ENCODE measurements around the gene CACNG4. TPM values are rescaled to one million over a fixed set of nuclear protein-coding genes. Genes with fewer than 3 reads are reported as not detected.

The CACNG4 gene
- total RNA-seq, 4 donors from 2014 or later: 0.21 to 3.9 (median 0.26) TPM; not detected in 1

DNA sequence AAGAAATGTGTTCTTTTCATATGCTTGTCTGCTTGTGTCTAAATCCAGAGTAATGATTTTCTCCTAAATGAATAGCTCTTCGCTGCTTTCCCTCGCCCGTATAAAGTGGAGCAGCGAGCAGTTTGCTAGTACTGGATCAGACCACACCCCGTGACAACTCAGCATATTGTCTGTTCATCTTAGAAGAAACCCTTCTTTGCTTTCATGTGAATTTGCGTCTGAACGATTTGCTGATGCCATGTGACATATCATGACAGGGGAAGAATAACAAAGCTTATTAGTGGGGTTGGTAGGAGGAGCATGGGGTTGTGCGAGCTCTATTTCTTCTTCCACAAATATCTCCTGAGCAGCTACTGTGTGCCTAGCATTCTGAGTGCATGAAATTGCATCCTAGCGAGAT is 44.1 kb upstream of the CACNG4 start:
- no peaks in the 10 kb centered on the region for H3K27me3 ChIP-seq
- H3K36me3 ChIP-seq: no peaks in the 10 kb centered on the region
- H3K4me1 ChIP-seq: no peaks in the 10 kb centered on the region
- DNase-seq: no peak
- no peak overlapping the region for H3K4me3 ChIP-seq
- TF ChIP-seq POLR2A (IDR thresholded peaks at IDR 0.05): no peak
- TF ChIP-seq, protein P1, sequence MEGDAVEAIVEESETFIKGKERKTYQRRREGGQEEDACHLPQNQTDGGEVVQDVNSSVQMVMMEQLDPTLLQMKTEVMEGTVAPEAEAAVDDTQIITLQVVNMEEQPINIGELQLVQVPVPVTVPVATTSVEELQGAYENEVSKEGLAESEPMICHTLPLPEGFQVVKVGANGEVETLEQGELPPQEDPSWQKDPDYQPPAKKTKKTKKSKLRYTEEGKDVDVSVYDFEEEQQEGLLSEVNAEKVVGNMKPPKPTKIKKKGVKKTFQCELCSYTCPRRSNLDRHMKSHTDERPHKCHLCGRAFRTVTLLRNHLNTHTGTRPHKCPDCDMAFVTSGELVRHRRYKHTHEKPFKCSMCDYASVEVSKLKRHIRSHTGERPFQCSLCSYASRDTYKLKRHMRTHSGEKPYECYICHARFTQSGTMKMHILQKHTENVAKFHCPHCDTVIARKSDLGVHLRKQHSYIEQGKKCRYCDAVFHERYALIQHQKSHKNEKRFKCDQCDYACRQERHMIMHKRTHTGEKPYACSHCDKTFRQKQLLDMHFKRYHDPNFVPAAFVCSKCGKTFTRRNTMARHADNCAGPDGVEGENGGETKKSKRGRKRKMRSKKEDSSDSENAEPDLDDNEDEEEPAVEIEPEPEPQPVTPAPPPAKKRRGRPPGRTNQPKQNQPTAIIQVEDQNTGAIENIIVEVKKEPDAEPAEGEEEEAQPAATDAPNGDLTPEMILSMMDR (IDR thresholded peaks at IDR 0.05): no peak
- H3K9me3 ChIP-seq: no peaks in the 10 kb centered on the region
- H3K27ac ChIP-seq: no peak overlapping the region
- intact Hi-C loops (cut with DNase I; ENCODE audit: low total_unique reads): no loop called here

GRCh38 chr17:66920950-66921349 is 43.6 kb upstream of the CACNG4 start:
- intact Hi-C loops (cut with DNase I; ENCODE audit: low total_unique reads): no loop called here

DNA sequence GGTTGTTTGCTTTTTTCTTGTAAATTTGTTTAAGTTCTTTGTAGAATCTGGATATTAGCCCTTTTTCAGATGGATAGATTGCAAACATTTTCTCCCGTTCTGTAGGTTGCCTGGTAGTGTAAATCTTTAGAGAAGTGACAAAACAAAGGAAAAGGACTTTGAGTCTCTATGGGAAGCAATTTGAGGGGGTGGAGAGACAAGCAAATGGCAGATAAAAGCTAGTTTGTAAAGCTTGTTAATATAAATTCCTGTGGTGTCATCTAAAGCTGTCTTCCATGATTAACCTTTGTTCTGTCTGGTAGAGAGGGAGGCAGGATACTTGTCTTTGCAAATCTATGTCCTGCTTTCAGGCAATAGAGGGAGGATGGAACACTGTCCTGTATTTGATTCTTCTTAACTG is 40.6 kb upstream of the CACNG4 start:
- H3K36me3 ChIP-seq: no peaks in the 10 kb centered on the region
- no peak for DNase-seq
- H3K9me3 ChIP-seq: no peaks in the 10 kb centered on the region
- H3K4me3 ChIP-seq: no peak overlapping the region
- TF ChIP-seq POLR2A (IDR thresholded peaks at IDR 0.05): no peak
- TF ChIP-seq, protein P1 (IDR thresholded peaks at IDR 0.05): no peak
- no peaks in the 10 kb centered on the region for H3K27me3 ChIP-seq
- no peak overlapping the region for H3K27ac ChIP-seq
- intact Hi-C loops (cut with DNase I; ENCODE audit: low total_unique reads): no loop called here
- H3K4me1 ChIP-seq: no peaks in the 10 kb centered on the region

More at GRCh38 chr17:66920950-66921349, 43.6 kb upstream of the CACNG4 start:
- H3K4me1 ChIP-seq: no peaks in the 10 kb centered on the region
- TF ChIP-seq, protein P1 (IDR thresholded peaks at IDR 0.05): no peak
- TF ChIP-seq POLR2A (IDR thresholded peaks at IDR 0.05): no peak
- no peaks in the 10 kb centered on the region for H3K36me3 ChIP-seq
- H3K4me3 ChIP-seq: no peak overlapping the region
- no peaks in the 10 kb centered on the region for H3K9me3 ChIP-seq
- H3K27ac ChIP-seq: no peak overlapping the region
- no peak for DNase-seq
- H3K27me3 ChIP-seq: no peaks in the 10 kb centered on the region

- H3K4me3 ChIP-seq: no peak overlapping the region
- no peaks in the 10 kb centered on the region for H3K9me3 ChIP-seq
- no peak for TF ChIP-seq POLR2A (IDR thresholded peaks at IDR 0.05)
- TF ChIP-seq, protein P1 (IDR thresholded peaks at IDR 0.05): no peak
- no peaks in the 10 kb centered on the region for H3K36me3 ChIP-seq
- H3K27me3 ChIP-seq: no peaks in the 10 kb centered on the region
- H3K4me1 ChIP-seq: no peaks in the 10 kb centered on the region
- intact Hi-C loops (cut with DNase I; ENCODE audit: low total_unique reads): no loop called here
- DNase-seq: no peak
- no peak overlapping the region for H3K27ac ChIP-seq
These were observed 38.6 kb upstream of the CACNG4 start for GRCh38 chr17:66925811-66926500.

GRCh38 chr17:66928949-66929348 is 35.6 kb upstream of the CACNG4 start:
- no peak overlapping the region for H3K4me3 ChIP-seq
- TF ChIP-seq, protein P1 (IDR thresholded peaks at IDR 0.05): no peak
- TF ChIP-seq POLR2A (IDR thresholded peaks at IDR 0.05): no peak
- no peak overlapping the region for H3K27ac ChIP-seq
- H3K27me3 ChIP-seq: no peaks in the 10 kb centered on the region
- no peaks in the 10 kb centered on the region for H3K4me1 ChIP-seq
- intact Hi-C loops (cut with DNase I; ENCODE audit: low total_unique reads): no loop called here
- H3K9me3 ChIP-seq: no peaks in the 10 kb centered on the region
- H3K36me3 ChIP-seq: no peaks in the 10 kb centered on the region
- DNase-seq: no peak

Measured in uterus (tissue), 4 donors.